Large intestine (tissue), 3 donors: ENCODE results near the gene U2AF2. TPM values are rescaled to one million over a fixed set of nuclear protein-coding genes. Genes with fewer than 3 reads are reported as not detected.
"Not testable (repeated sequence)": the region's sequence is repeated elsewhere in the genome, so short reads cannot be mapped to it uniquely, and the experiment has no call there.

ENCODE experiments used
- DNase-seq, 2 donors: peaks; one replicate each; pipeline versions ENCODE4 v3.0.0 to v3.0.0-alpha.2; 2013
- H3K27ac ChIP-seq: one replicate; pipeline ENCODE4 v1.5.1; 2013; ENCODE audit warnings: low read length
- H3K27me3 ChIP-seq: 2 replicates; pipeline ENCODE4 v1.6.1; 2013; ENCODE audit warnings: low read length; ENCODE audit not compliant: control insufficient read depth, insufficient read depth
- H3K36me3 ChIP-seq: 2 replicates; pipeline ENCODE4 v1.6.1; 2013; ENCODE audit warnings: low read length; ENCODE audit not compliant: control insufficient read depth, insufficient read depth
- H3K4me1 ChIP-seq: one replicate; pipeline ENCODE4 v1.6.1; 2013; ENCODE audit warnings: low read length; ENCODE audit not compliant: control insufficient read depth, insufficient read depth
- H3K4me3 ChIP-seq: one replicate; pipeline ENCODE4 v1.5.1; 2013; ENCODE audit warnings: low read length
- H3K9me3 ChIP-seq: one replicate; pipeline ENCODE4 v1.6.1; 2013; ENCODE audit warnings: mild to moderate bottlenecking, low read depth, low read length, moderate library complexity; ENCODE audit not compliant: control insufficient read depth
- WGBS: methylation state at CpG from one replicate; pipeline ENCODE4 v1.1.5; 2013; ENCODE audit warnings: low lambda C conversion rate; ENCODE audit not compliant: insufficient coverage; 5-methylcytosine and 5-hydroxymethylcytosine counted together
- polyA plus RNA-seq: library from polyadenylated mRNA; unstranded; fragments of 120-200 nt; gene quantifications from one replicate; pipeline ENCODE4 v1.2.1, GENCODE V29; 2013

Gene U2AF2
- polyA plus RNA-seq, 1 donor: 167 TPM

- Histone ChIP-seq H3K4me3 (no peak overlapping the region), H3K9me3 (no peaks in the 10 kb centered on the region), H3K4me1 (no peaks in the 10 kb centered on the region), H3K36me3 (no peaks in the 10 kb centered on the region), H3K27me3 (no peaks in the 10 kb centered on the region), H3K27ac (no peak overlapping the region)
- WGBS: no CpG with 5 or more reads among the region's 18 CpGs
- no peak for DNase-seq
These were observed 56.9 kb downstream of the U2AF2 start for GRCh38 chr19:55711719-55712118.

GRCh38 chr19:55712804-55713631 is 58.2 kb downstream of the U2AF2 start:
- Histone ChIP-seq H3K27me3 (peaks cover 6% of the 10 kb centered on the region), H3K4me3 (no peak overlapping the region), H3K4me1 (no peaks in the 10 kb centered on the region), H3K36me3 (no peaks in the 10 kb centered on the region), H3K27ac (no peak overlapping the region), H3K9me3 (no peaks in the 10 kb centered on the region)
- no CpG with 5 or more reads among the region's 3 CpGs for WGBS
- DNase-seq: no peak

- no peaks in the 10 kb centered on the region for H3K9me3 ChIP-seq
These were observed 61.7 kb downstream of the U2AF2 start for GRCh38 chr19:55716531-55716930.

GRCh38 chr19:55717251-55717650 is 62.4 kb downstream of the U2AF2 start:
- Histone ChIP-seq H3K4me1 (no peaks in the 10 kb centered on the region), H3K27ac (no peak overlapping the region), H3K36me3 (no peaks in the 10 kb centered on the region), H3K4me3 (no peak overlapping the region), H3K9me3 (no peaks in the 10 kb centered on the region), H3K27me3 (peaks cover 6% of the 10 kb centered on the region)
- WGBS: 80% methylated on average over 2 of the region's 11 CpGs
- no peak for DNase-seq

More at GRCh38 chr19:55716531-55716930, 61.7 kb downstream of the U2AF2 start:
- Histone ChIP-seq H3K36me3 (no peaks in the 10 kb centered on the region), H3K27me3 (peaks cover 6% of the 10 kb centered on the region), H3K4me1 (no peaks in the 10 kb centered on the region), H3K27ac (no peak overlapping the region), H3K4me3 (no peak overlapping the region)
- DNase-seq: no peak
- WGBS: no CpG with 5 or more reads among the region's 15 CpGs

GRCh38 chr19:55717879-55718711 is 63.3 kb downstream of the U2AF2 start:
- H3K4me3 ChIP-seq, H3K36me3 ChIP-seq, H3K9me3 ChIP-seq, DNase-seq, H3K27ac ChIP-seq, H3K4me1 ChIP-seq, H3K27me3 ChIP-seq: not testable (repeated sequence)
- WGBS: 100% methylated on average over 1 of the region's 13 CpGs

GRCh38 chr19:55720214-55720746 is 65.4 kb downstream of the U2AF2 start:
- peaks cover 6% of the 10 kb centered on the region for H3K27me3 ChIP-seq
- DNase-seq: no peak
- no peaks in the 10 kb centered on the region for H3K4me1 ChIP-seq
- WGBS: no CpG with 5 or more reads among the region's 5 CpGs
- H3K27ac ChIP-seq: no peak overlapping the region
- H3K4me3 ChIP-seq: no peak overlapping the region
- H3K36me3 ChIP-seq: no peaks in the 10 kb centered on the region
- no peaks in the 10 kb centered on the region for H3K9me3 ChIP-seq

GRCh38 chr19:55720801-55721200 is 66.0 kb downstream of the U2AF2 start:
- 90% methylated on average over 2 of the region's 3 CpGs for WGBS
- no peak overlapping the region for H3K27ac ChIP-seq
- no peaks in the 10 kb centered on the region for H3K9me3 ChIP-seq
- no peaks in the 10 kb centered on the region for H3K4me1 ChIP-seq
- DNase-seq: no peak
- H3K36me3 ChIP-seq: no peaks in the 10 kb centered on the region
- H3K4me3 ChIP-seq: no peak overlapping the region
- H3K27me3 ChIP-seq: peaks cover 6% of the 10 kb centered on the region

- Histone ChIP-seq H3K36me3 (no peaks in the 10 kb centered on the region), H3K4me1 (no peaks in the 10 kb centered on the region), H3K4me3 (no peak overlapping the region), H3K9me3 (no peaks in the 10 kb centered on the region), H3K27ac (no peak overlapping the region), H3K27me3 (no peaks in the 10 kb centered on the region)
- DNase-seq: no peak
- WGBS: 80% methylated on average over 2 of the region's 8 CpGs
These were observed 68.7 kb downstream of the U2AF2 start for GRCh38 chr19:55723491-55723890.
